Stimulated activated CD4-positive, alpha-beta T cell treated with anti-CD3 and anti-CD28 coated beads, Interleukin-15, amount 100 ng/mL, for 48 hours (primary cell): Measurements from ENCODE around the gene SLC2A4.

Experiments
- DNase-seq, 2 donors: peaks; one replicate each; pipeline ENCODE4 v3.0.0-alpha.2; 2020; ENCODE audit warnings: low read depth in 2 of 2

Gene SLC2A4

GRCh38 chr17:7246779-7247178, 34.7 kb upstream of the SLC2A4 start:
- DNase-seq, result no peak

DNA sequence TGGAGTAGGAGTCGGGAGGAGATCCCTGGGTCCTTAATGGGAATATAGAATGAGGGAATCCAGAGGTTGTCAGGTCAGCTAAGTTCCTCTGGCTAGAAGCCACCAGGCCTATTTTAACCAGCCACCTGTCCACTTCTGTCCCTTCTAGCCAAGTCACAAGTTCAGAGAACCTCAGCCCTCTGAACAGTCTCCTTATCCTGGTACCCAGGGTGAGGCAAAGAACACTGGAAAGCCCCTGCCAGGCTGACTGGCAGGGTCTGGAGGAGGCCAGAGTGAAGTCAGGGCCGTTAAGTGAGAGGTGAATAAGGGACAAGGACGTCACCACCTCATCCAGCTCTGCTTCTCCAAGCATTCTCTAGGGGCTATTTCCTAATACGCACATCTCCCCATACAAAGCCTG, 32.7 kb upstream of the SLC2A4 start:
- DNase-seq, result no peak

DNA sequence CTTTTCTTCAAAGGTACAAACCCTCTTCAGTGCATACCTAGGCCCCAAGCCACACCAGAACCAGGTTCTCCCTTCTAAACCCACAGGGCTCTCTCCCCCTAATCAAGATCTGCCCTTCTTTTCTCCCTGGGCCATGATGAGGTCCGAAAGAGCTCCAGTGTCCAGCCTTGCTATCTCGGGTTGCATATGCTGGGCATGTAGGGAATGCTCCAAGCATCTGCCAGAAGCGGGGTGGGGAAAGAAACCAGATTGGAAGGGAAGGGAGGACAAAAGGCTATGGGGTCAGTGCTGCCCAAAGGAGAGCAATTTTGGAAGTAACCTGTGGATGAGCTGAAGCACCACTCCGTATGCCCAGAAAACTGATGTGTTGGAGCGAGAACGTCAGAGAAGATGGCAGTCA, 32.3 kb upstream of the SLC2A4 start:
- no peak for DNase-seq

DNA sequence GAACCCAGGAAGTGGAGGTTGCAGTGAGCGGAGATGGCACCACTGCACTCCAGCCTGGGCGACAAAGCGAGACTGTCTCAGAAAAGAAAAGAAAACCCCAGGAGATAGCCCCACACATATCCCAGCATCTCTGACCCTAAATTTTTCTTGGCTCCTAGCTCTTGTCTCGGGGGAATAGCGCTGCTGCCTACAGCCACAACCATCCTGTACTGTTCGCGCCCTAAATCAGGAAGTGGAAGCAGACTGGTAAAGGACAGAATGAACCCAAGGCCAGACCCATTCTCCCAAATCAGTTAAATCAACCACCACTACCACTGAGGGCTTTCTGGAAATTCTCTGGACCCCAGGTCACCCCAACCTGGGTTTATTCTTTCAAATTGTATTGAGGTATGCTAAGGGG, 31.7 kb upstream of the SLC2A4 start:
- DNase-seq, result no peak

DNA sequence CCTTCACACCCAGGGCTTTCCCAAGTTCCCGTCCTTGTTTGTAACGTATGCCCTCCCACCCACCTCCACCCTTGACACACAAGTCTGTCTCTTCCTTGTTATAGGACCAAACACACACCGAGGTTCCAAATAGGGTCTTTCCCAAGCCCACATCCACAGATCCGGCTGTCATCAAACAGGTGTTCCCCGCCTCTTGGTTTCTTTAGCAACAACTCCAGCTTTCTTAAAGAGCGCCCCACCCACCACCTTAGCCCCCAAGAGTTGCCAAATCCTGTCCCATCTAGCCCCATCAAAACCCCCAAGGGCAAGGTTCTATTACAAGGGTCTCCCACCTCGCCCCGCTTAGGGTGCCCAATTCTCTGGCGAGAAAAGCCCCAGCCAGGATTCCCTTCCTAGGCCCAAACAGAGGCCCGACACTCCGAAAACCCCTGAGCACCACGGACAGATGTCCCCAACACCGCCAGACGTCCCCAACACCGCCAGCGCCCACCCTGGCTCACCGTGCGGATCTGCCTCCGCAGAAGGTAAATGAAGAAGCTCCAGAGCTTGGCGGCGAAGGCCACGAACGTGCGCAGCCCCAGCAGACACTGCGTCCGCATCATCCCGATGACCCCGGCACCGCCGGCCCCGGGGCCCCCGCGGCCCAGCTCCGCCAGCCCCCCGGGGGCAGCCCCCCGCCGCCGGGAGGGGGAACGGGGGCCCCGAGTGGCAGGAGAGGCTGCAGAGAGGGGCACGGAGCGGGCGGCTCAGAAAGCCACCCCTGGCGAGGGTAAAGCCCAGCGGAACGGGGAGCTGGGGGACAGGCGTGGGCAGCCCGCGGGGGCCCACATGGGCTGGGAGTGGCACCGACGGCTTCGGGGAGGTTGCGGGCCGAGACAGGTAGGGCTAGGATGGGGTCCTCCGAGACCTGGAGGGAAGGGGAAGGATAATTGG, 30.6 kb upstream of the SLC2A4 start:
- no peak for DNase-seq

- peak; percentile 97 to 100 for DNase-seq
These were observed 29.8 kb upstream of the SLC2A4 start, which contains the start of gene CTDNEP1 for GRCh38 chr17:7251661-7252175. TSS of gene CTDNEP1 (minus strand) at chr17:7251734. CDS start at chr17:7251296, 438 bp downstream.

DNA sequence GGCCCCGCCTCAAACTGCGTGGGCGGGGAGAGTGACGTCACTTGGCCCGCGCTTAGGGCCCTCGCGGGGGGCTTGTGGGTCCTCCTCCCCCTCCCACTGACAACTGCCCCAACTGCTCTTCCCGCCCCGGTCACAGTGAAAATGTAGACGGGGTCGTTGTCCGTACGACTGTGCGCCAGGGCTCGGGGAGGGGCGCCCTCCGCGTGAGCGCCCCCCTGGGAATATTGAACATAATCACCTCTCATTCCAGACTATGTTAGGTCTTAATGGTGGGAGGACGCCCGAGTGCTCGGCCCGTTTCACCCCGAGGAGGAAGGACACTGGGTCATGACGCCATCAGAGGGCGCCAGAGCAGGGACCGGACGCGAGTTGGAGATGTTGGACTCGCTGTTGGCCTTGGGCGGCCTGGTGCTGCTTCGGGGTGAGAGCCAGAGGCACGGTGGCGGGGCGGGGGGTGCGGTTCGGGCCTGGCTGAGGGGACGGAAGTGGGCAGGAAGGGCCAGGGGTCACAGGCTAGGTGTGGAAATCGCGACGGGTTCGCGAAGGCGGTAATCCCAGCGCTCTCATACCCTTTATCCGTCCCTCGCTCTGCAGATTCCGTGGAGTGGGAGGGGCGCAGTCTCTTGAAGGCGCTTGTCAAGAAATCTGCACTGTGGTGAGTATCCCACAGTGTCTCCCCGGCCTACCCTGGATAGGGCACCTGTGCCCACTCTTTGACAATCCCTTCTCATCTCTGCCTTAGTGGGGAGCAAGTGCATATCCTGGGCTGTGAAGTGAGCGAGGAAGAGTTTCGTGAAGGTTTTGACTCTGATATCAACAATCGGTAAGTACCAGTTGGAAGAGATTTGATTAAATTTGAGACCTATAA, 29.1 kb upstream of the SLC2A4 start, which contains the start of gene ELP5:
Gene ELP5 (plus strand): TSS at position 40 of the 868 bp plus-strand sequence. CDS start 336 bp downstream, at position 376.
- DNase-seq, result peak; percentile 86 to 90

GRCh38 chr17:7253082-7253481, 28.4 kb upstream of the SLC2A4 start:
- DNase-seq, result no peak

DNA sequence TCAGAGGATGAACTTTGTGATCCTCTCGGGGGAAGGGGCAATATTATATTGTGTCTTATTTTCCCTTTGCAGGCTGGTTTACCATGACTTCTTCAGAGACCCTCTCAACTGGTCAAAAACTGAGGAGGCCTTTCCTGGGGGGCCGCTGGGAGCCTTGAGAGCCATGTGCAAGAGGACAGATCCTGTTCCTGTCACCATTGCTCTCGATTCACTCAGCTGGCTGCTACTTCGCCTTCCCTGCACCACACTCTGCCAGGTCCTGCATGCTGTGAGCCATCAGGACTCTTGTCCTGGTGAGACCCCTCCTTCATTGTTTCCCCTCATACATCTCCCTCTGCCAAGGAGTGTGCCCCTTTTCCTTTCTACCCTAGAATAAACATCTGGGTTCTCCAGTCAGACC, 27.0 kb upstream of the SLC2A4 start:
- DNase-seq, result no peak

- no peak for DNase-seq
These were observed 24.6 kb upstream of the SLC2A4 start for GRCh38 chr17:7256766-7257456.

DNA sequence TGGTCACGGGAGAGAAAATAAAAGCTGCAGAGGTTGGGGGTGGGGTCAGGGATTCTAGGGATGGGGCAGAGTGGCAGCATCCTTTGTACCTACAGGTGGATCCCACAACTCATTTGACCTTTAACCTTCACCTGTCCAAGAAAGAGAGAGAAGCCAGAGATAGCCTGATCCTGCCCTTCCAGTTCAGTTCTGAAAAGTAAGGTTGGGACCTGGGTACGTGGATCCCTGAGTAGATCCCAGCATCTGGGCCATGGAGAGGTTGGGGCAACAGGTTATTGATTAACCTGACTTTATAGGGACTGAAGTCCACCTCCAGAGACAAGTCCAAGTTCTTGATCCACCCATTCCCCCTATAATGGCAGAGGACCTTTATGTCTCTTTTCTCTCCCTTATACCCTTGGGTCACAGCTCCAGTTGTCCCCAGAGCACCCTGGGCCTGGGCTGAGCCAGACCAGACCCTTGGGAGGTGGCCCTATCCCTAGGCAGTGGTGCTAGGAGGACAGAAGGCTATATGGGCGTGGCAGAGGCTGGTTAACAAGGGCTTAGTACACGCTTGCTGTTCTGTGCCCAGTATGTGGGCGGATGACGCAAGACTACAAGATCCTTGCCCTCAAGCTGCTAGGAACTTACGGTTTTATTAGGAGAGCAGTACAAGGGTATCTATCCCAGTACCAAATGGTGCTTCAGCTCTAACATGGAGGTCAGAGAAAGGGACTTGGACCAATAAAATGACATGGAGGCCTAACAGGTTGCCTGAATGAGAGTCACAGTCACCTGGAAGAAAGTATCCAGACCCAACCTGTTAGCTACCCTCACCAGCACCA, 22.6 kb upstream of the SLC2A4 start:
- no peak for DNase-seq

- no peak for DNase-seq
These were observed 22.0 kb upstream of the SLC2A4 start for GRCh38 chr17:7259555-7259889.

- no peak for DNase-seq
These were observed 21.4 kb upstream of the SLC2A4 start for GRCh38 chr17:7260151-7260550.

- no peak for DNase-seq
These were observed 20.7 kb upstream of the SLC2A4 start for GRCh38 chr17:7260651-7261378.

DNA sequence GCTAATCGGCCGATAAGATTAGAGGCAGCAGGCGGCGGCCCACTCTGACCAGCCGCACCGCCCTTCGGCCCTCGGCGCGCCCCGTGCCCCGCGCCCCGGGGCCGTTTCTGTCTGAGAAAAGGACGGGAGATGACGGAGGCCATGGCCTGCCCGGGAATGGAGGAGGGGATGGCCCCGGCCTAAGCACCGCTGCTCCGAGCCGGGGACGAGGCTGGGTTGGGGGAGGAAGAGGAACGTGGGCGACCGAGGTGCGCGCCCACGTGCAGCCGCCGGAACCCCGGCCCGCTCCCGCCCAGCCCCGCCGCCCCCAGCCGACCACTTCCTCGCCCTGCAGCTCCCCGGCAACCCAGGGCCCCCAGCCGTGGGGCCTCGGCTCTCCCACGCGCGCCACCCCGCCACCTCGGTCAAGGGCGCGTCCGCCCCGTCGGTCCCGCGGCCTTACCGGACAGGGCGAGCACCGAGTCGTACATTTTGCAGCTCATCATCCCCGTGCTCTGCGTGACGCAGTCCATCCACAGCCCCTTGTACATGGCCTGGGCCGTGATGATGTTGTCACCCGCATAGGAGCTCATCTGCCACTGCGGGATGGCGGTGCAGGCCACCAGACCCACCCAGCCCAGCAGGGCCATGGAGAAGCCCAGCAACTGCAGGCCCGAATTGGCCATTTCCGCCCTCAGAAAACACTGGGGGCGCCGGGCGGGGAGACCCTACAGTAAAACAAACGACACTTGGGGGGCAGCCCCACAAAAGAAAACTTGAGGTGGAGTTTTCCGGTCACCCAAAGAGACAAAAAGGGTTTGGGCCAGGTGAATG, 19.9 kb upstream of the SLC2A4 start:
- no peak for DNase-seq

DNA sequence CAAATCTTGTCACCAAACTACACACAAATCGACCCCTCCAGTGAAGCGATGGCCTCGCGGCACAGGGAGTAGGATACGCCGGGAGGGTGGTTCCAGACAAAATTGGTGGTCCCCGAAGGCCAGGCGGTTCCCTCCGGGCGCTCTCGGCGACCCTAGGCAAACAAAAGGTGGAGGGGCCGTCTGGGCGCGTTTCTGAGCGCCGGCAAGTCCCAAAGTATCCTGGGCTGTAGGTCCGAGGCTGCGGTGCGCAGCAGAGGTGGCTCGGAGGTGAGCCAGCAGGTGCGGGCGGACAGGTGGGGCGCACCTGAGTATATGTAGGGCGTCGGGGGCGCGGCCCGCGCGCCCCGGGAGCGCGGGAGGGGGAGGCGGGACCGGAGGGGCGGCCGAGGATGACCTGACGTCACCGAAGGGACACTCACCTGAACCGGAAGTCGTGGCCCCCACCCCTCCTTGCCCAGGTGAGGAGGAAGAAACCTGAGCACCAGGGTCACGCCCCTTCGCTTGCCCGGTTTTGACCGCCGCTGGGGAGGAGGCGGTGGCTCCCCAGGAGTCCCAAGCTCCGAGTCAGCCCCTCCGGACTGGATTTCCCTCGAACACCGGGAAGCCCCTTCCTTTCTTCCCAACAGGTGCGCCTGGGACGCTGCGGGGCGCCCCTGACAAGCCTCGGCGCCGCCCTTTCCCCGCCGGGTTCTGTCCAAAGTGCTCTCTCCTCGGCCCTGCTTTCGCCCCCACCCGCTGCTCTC, 19.2 kb upstream of the SLC2A4 start, which contains the start of gene CLDN7:
Gene CLDN7 (minus strand): TSS at position 287 of the 743 bp plus-strand sequence. CDS start 435 bp downstream, outside the sequence.
- DNase-seq, result no peak

GRCh38 chr17:7262935-7263800, 18.4 kb upstream of the SLC2A4 start:
- no peak for DNase-seq

DNA sequence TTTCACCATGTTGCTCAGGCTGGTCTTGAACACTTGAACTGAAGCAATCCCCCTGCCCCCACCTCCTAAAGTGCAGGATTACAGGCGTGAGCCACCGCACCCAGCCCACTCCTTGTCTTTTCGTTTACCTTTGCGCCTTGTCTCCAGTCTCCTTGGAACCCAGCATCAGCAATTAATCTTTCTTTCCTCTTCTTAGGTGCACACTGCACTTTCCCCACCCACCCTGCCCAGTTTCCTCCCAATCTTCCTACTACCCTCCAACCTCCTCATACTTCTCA, 17.8 kb upstream of the SLC2A4 start:
- no peak for DNase-seq
